Inflammatory macrophage (primary cell): ENCODE results near the gene PEMT.

Source experiments
- DNase-seq, 2 donors: peaks; one replicate each; pipeline ENCODE4 v3.0.0-alpha.2; 2020 to 2022

PEMT gene

GRCh38 chr17:17532991-17533390 is 58.5 kb downstream of the PEMT start:
- DNase-seq = no peak

GRCh38 chr17:17531156-17531555 is 60.4 kb downstream of the PEMT start:
- no peak for DNase-seq

- DNase-seq = no peak
These were observed 62.5 kb downstream of the PEMT start for GRCh38 chr17:17528696-17529652.

GRCh38 chr17:17527956-17528500 is 63.5 kb downstream of the PEMT start:
- DNase-seq = no peak

GRCh38 chr17:17527534-17527933 is 64.0 kb downstream of the PEMT start:
- no peak for DNase-seq

GRCh38 chr17:17526369-17526768 is 65.1 kb downstream of the PEMT start:
- no peak for DNase-seq

GRCh38 chr17:17525956-17526355 is 65.6 kb downstream of the PEMT start:
- no peak for DNase-seq

GRCh38 chr17:17525311-17525710 is 66.2 kb downstream of the PEMT start:
- no peak for DNase-seq

- no peak for DNase-seq
These were observed 67.6 kb downstream of the PEMT start for GRCh38 chr17:17523731-17524490.

GRCh38 chr17:17523001-17523730 is 68.3 kb downstream of the PEMT start:
- no peak for DNase-seq

- no peak for DNase-seq
These were observed 70.8 kb downstream of the PEMT start for GRCh38 chr17:17520599-17521232.

- no peak for DNase-seq
These were observed 71.6 kb downstream of the PEMT start for GRCh38 chr17:17519886-17520285.

GRCh38 chr17:17518951-17519350 is 72.6 kb downstream of the PEMT start:
- DNase-seq = no peak

GRCh38 chr17:17518014-17518413 is 73.5 kb downstream of the PEMT start:
- DNase-seq = no peak

- no peak for DNase-seq
These were observed 74.4 kb downstream of the PEMT start for GRCh38 chr17:17516941-17517720.

- no peak for DNase-seq
These were observed 75.3 kb downstream of the PEMT start for GRCh38 chr17:17515934-17516930.

- DNase-seq = no peak
These were observed 76.2 kb downstream of the PEMT start for GRCh38 chr17:17514993-17515933.

GRCh38 chr17:17514361-17514992 is 77.0 kb downstream of the PEMT start:
- no peak for DNase-seq
